Naive B cell (primary cell): Measurements from ENCODE around the gene IGF2R. TPM values are rescaled to one million over a fixed set of nuclear protein-coding genes. Genes with fewer than 3 reads are reported as not detected.
"Not testable (repeated sequence)": the region's sequence is repeated elsewhere in the genome, so short reads cannot be mapped to it uniquely, and the experiment has no call there.

ENCODE experiments used
- ATAC-seq, 2 donors: fragments of 150-1000 bp; cut with Tn5 transposase; 2 replicates each; pipeline ENCODE4 v1.10.0; 2021; ENCODE audit warnings: low read depth in 2 of 2, mild to moderate bottlenecking in 2 of 2, moderate library complexity in 2 of 2
- DNase-seq: peaks from one replicate; pipeline ENCODE4 v3.0.0; 2022
- H3K27ac Mint-ChIP-seq, 6 donors: one replicate each; pipeline ENCODE4 v1.8.0; 2020 to 2022; ENCODE audit warnings: mild to moderate bottlenecking in 6 of 6, mixed read lengths in 6 of 6, moderate library complexity in 5 of 6, inconsistent platforms in 2 of 6
- H3K27me3 Mint-ChIP-seq, 3 donors: one replicate each; pipeline ENCODE4 v1.8.0; 2021 to 2022; ENCODE audit warnings: mixed read lengths in 3 of 3, mild to moderate bottlenecking in 1 of 3
- H3K36me3 Mint-ChIP-seq, 2 donors: one replicate each; pipeline ENCODE4 v1.8.0; 2020 to 2022; ENCODE audit warnings: mixed read lengths in 2 of 2, inconsistent platforms in 1 of 2, mild to moderate bottlenecking in 1 of 2
- H3K4me1 Mint-ChIP-seq, 3 donors: one replicate each; pipeline ENCODE4 v1.8.0; 2020 to 2022; ENCODE audit warnings: mixed read lengths in 3 of 3, inconsistent platforms in 1 of 3, mild to moderate bottlenecking in 1 of 3, moderate library complexity in 1 of 3
- H3K4me3 Mint-ChIP-seq, 8 donors: one replicate each; pipeline ENCODE4 v1.8.0; 2020 to 2022; ENCODE audit warnings: mild to moderate bottlenecking in 8 of 8, mixed read lengths in 8 of 8, moderate library complexity in 8 of 8, inconsistent platforms in 2 of 8
- H3K9me3 Mint-ChIP-seq, 7 donors: one replicate each; pipeline ENCODE4 v1.8.0; 2020 to 2022; ENCODE audit warnings: mixed read lengths in 7 of 7, mild to moderate bottlenecking in 5 of 7, inconsistent platforms in 2 of 7, moderate library complexity in 1 of 7
- polyA plus RNA-seq, 6 donors: library from polyadenylated mRNA; unstranded; fragments of 300-500 nt; fragmentation: Illumina TruSeq; gene quantifications; one replicate each; pipeline ENCODE4 v1.2.3, GENCODE V29; 2021; ENCODE audit warnings: low read depth in 6 of 6

IGF2R gene
- polyA plus RNA-seq = 10 to 100 TPM in 1 of 6 donors, 1 to 10 TPM in 5; 2.3 to 12.1 (median 7.0) TPM

- DNase-seq (peak; percentile 92), ATAC-seq (peak; percentile 91)
- Mint-ChIP-seq H3K4me1 (peaks cover 25 to 31% (median 29%) of the 10 kb centered on the region in 3 donors), H3K4me3 (peak within 1 kb of the TSS; percentile 82 to 96 (median 90)), H3K27me3 (no peaks in the 10 kb centered on the region), H3K9me3 (no peaks in the 10 kb centered on the region), H3K36me3 (no peaks in the 10 kb centered on the region), H3K27ac (peak within 1 kb of the TSS; percentile 76 to 97 (median 93))
Observed at GRCh38 chr6:159968295-159969203, at the start of gene IGF2R. TSS of gene IGF2R (plus strand) at chr6:159969082. CDS start at chr6:159969247, 165 bp downstream.

- Mint-ChIP-seq H3K27me3 (peaks cover 29 to 52% (median 42%) of the 10 kb centered on the region in 3 donors), H3K27ac (no peak overlapping the region), H3K9me3 (peaks cover 3 to 20% (median 13%) of the 10 kb centered on the region in 7 donors), H3K36me3 (peaks cover 7 to 11% of the 10 kb centered on the region in 2 donors), H3K4me1 (no peaks in the 10 kb centered on the region), H3K4me3 (no peak overlapping the region)
- ATAC-seq (no peak), DNase-seq (no peak)
Observed at GRCh38 chr6:159919800-159920199, 49.1 kb upstream of the IGF2R start.

GRCh38 chr6:159924150-159924549, 44.7 kb upstream of the IGF2R start:
- not testable (repeated sequence) for H3K27ac Mint-ChIP-seq, DNase-seq
- H3K36me3 Mint-ChIP-seq = peaks cover 7 to 13% of the 10 kb centered on the region in 2 donors

GRCh38 chr6:159926542-159927203, 42.2 kb upstream of the IGF2R start:
- DNase-seq (no peak), ATAC-seq (no peak)
- Mint-ChIP-seq H3K4me3 (peak overlapping the region in 1 of 8 donors; percentile 72), H3K9me3 (peaks cover 3 to 13% (median 7%) of the 10 kb centered on the region in 7 donors), H3K27me3 (peaks cover 4 to 27% (median 26%) of the 10 kb centered on the region in 3 donors), H3K36me3 (peaks cover 4 to 13% of the 10 kb centered on the region in 2 donors), H3K27ac (peak overlapping the region in 1 of 6 donors; percentile 19), H3K4me1 (peaks cover 5 to 8% (median 6%) of the 10 kb centered on the region in 3 donors)

More at GRCh38 chr6:159924150-159924549, 44.7 kb upstream of the IGF2R start:
- not testable (repeated sequence) for ATAC-seq, H3K4me3 Mint-ChIP-seq, H3K4me1 Mint-ChIP-seq
- peaks cover 13 to 38% (median 37%) of the 10 kb centered on the region in 3 donors for H3K27me3 Mint-ChIP-seq
- H3K9me3 Mint-ChIP-seq = peaks cover 3 to 20% (median 13%) of the 10 kb centered on the region in 7 donors

- Mint-ChIP-seq H3K9me3 (peaks cover 0 to under 1% (median 0%) of the 10 kb centered on the region in 7 donors), H3K36me3 (peaks cover 0 to 1% of the 10 kb centered on the region in 2 donors), H3K4me1 (peaks cover 5 to 8% (median 6%) of the 10 kb centered on the region in 3 donors), H3K27me3 (peaks cover 8 to 18% (median 13%) of the 10 kb centered on the region in 3 donors), H3K4me3 (no peak overlapping the region), H3K27ac (peak overlapping the region in 2 of 6 donors; percentile 8 to 65)
- ATAC-seq (peak in 1 of 2 donors; percentile 27), DNase-seq (no peak)
Observed at GRCh38 chr6:159929819-159930218, 39.1 kb upstream of the IGF2R start.

GRCh38 chr6:159931112-159931511, 37.8 kb upstream of the IGF2R start:
- Mint-ChIP-seq H3K9me3 (peaks cover 0 to 8% (median 0%) of the 10 kb centered on the region in 7 donors), H3K27me3 (peaks cover 19 to 28% (median 22%) of the 10 kb centered on the region in 3 donors), H3K27ac (no peak overlapping the region), H3K4me1 (peaks cover 5 to 8% (median 6%) of the 10 kb centered on the region in 3 donors), H3K4me3 (no peak overlapping the region), H3K36me3 (no peaks in the 10 kb centered on the region)
- no peak for ATAC-seq
- no peak for DNase-seq

- no peak overlapping the region for H3K4me3 Mint-ChIP-seq
Observed at GRCh38 chr6:159931846-159932245, 37.0 kb upstream of the IGF2R start.

GRCh38 chr6:159933077-159933476, 35.8 kb upstream of the IGF2R start:
- peaks cover 0 to 9% (median 0%) of the 10 kb centered on the region in 7 donors for H3K9me3 Mint-ChIP-seq
- ATAC-seq = no peak
- H3K27me3 Mint-ChIP-seq = peaks cover 27 to 37% (median 28%) of the 10 kb centered on the region in 3 donors
- no peak overlapping the region for H3K4me3 Mint-ChIP-seq
- no peaks in the 10 kb centered on the region for H3K36me3 Mint-ChIP-seq
- DNase-seq = no peak
- H3K27ac Mint-ChIP-seq = no peak overlapping the region
- peaks cover 5 to 8% (median 6%) of the 10 kb centered on the region in 3 donors for H3K4me1 Mint-ChIP-seq

More at GRCh38 chr6:159931846-159932245, 37.0 kb upstream of the IGF2R start:
- H3K36me3 Mint-ChIP-seq = no peaks in the 10 kb centered on the region
- peaks cover 5 to 8% (median 6%) of the 10 kb centered on the region in 3 donors for H3K4me1 Mint-ChIP-seq
- ATAC-seq (no peak), DNase-seq (no peak)
- H3K27me3 Mint-ChIP-seq = peaks cover 19 to 30% (median 28%) of the 10 kb centered on the region in 3 donors
- H3K27ac Mint-ChIP-seq = no peak overlapping the region
- peaks cover 0 to 9% (median 0%) of the 10 kb centered on the region in 7 donors for H3K9me3 Mint-ChIP-seq

- H3K4me3 Mint-ChIP-seq = no peak overlapping the region
- no peak for ATAC-seq
- H3K27me3 Mint-ChIP-seq = peaks cover 32 to 44% (median 34%) of the 10 kb centered on the region in 3 donors
- peaks cover 5 to 8% (median 6%) of the 10 kb centered on the region in 3 donors for H3K4me1 Mint-ChIP-seq
- no peak for DNase-seq
- H3K36me3 Mint-ChIP-seq = peaks cover 0 to 5% of the 10 kb centered on the region in 2 donors
- H3K9me3 Mint-ChIP-seq = peaks cover 0 to 9% (median 0%) of the 10 kb centered on the region in 7 donors
- no peak overlapping the region for H3K27ac Mint-ChIP-seq
Observed at GRCh38 chr6:159934181-159934580, 34.7 kb upstream of the IGF2R start.

- DNase-seq (no peak), ATAC-seq (no peak)
- Mint-ChIP-seq H3K27me3 (peaks cover 32 to 46% (median 34%) of the 10 kb centered on the region in 3 donors), H3K4me3 (no peak overlapping the region), H3K4me1 (peaks cover 0 to 6% (median 4%) of the 10 kb centered on the region in 3 donors), H3K9me3 (peaks cover 0 to 9% (median 0%) of the 10 kb centered on the region in 7 donors), H3K27ac (peak overlapping the region in 1 of 6 donors; percentile 57), H3K36me3 (peaks cover 0 to 5% of the 10 kb centered on the region in 2 donors)
Observed at GRCh38 chr6:159935065-159935464, 33.8 kb upstream of the IGF2R start.

- Mint-ChIP-seq H3K27me3 (peaks cover 32 to 50% (median 34%) of the 10 kb centered on the region in 3 donors), H3K36me3 (peaks cover 0 to 5% of the 10 kb centered on the region in 2 donors), H3K4me1 (peaks cover 0 to 6% (median 4%) of the 10 kb centered on the region in 3 donors), H3K27ac (no peak overlapping the region), H3K4me3 (no peak overlapping the region), H3K9me3 (peaks cover 0 to 9% (median 0%) of the 10 kb centered on the region in 7 donors)
- DNase-seq = no peak
- no peak for ATAC-seq
Observed at GRCh38 chr6:159935633-159936032, 33.2 kb upstream of the IGF2R start.

- Mint-ChIP-seq H3K36me3 (peaks cover 12 to 18% of the 10 kb centered on the region in 2 donors), H3K9me3 (peaks cover 6 to 27% (median 21%) of the 10 kb centered on the region in 7 donors), H3K27ac (no peak overlapping the region), H3K4me1 (no peaks in the 10 kb centered on the region), H3K27me3 (peaks cover 23 to 52% (median 44%) of the 10 kb centered on the region in 3 donors), H3K4me3 (no peak overlapping the region)
- DNase-seq (no peak), ATAC-seq (no peak)
Observed at GRCh38 chr6:159939591-159940016, 29.3 kb upstream of the IGF2R start.
